Measurements from ENCODE around the gene SYNPO2. TPM values are rescaled to one million over a fixed set of nuclear protein-coding genes. Genes with fewer than 3 reads are reported as not detected.

Gene SYNPO2
- total and polyA plus RNA-seq, 10 of the 15 experiments (the other 5 are each of a cell fraction or from before 2014, with no cell fraction given), result 0.04 to 0.34 (median 0.28) TPM

DNA sequence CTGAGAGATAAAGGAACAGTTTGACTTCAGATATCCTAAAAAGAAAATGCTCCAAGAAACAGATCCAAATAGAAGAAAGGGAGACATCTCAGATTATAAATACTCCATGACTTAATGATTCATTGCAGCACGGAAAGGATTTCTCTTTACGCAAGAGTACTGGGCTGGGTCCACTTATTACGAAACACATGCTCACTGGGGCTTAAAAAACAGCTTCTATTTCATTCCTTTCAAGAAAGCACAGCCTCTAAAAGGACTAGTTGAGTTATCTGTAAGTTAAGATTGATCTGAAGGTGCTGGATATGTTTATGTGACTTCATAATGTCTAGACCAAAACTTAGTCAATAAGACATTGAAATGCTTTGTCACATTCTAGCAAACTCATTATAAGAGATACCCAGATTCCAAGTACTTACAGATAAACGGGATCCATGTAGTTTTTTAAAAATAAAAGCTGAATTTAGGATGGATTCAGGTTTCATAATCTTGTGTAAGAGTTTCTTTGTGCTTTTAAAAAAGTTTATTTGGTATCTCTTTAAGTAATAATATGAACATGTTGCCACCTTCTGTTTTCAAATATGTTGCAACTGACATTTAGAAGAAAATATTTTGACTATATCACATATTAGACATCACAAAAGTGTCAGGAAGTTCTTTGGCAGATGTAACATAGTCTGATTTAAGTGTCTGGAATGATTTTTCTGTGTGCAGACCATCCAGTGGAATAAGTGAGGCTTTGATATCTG is 137.4 kb downstream of the SYNPO2 start (continued):
- TF ChIP-seq RELB (IDR thresholded peaks at IDR 0.05; ENCODE audit: low read depth), result no peak
- no peak for TF ChIP-seq NR2C2 (IDR thresholded peaks at IDR 0.05; ENCODE audit: borderline replicate concordance, control insufficient read depth, insufficient read length, low read depth)
- no peak for TF ChIP-seq CHD1 (IDR thresholded peaks at IDR 0.05; ENCODE audit: low read depth, low read length)
- TF ChIP-seq IKZF2 (IDR thresholded peaks at IDR 0.05), result no peak
- TF ChIP-seq, protein P1, sequence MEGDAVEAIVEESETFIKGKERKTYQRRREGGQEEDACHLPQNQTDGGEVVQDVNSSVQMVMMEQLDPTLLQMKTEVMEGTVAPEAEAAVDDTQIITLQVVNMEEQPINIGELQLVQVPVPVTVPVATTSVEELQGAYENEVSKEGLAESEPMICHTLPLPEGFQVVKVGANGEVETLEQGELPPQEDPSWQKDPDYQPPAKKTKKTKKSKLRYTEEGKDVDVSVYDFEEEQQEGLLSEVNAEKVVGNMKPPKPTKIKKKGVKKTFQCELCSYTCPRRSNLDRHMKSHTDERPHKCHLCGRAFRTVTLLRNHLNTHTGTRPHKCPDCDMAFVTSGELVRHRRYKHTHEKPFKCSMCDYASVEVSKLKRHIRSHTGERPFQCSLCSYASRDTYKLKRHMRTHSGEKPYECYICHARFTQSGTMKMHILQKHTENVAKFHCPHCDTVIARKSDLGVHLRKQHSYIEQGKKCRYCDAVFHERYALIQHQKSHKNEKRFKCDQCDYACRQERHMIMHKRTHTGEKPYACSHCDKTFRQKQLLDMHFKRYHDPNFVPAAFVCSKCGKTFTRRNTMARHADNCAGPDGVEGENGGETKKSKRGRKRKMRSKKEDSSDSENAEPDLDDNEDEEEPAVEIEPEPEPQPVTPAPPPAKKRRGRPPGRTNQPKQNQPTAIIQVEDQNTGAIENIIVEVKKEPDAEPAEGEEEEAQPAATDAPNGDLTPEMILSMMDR (IDR thresholded peaks at IDR 0.05 in 2 of 3, conservative IDR thresholded peaks at IDR 0.05 in 1 of 3; ENCODE audit: control insufficient read depth in 2 of 3, extremely low read depth in 1 of 3, insufficient read depth in 1 of 3, low read depth in 3 of 3, low read length in 3 of 3), result no peak
- TF ChIP-seq YBX1 (IDR thresholded peaks at IDR 0.05), result no peak
- no peak for TF ChIP-seq HDAC2 (IDR thresholded peaks at IDR 0.05)
- TF ChIP-seq PAX8 (IDR thresholded peaks at IDR 0.05), result no peak
- no peak for TF ChIP-seq ZNF217 (IDR thresholded peaks at IDR 0.05)

Data from GM12878 (cell line).